ENCODE data around the gene MACO1.

The MACO1 gene

DNA sequence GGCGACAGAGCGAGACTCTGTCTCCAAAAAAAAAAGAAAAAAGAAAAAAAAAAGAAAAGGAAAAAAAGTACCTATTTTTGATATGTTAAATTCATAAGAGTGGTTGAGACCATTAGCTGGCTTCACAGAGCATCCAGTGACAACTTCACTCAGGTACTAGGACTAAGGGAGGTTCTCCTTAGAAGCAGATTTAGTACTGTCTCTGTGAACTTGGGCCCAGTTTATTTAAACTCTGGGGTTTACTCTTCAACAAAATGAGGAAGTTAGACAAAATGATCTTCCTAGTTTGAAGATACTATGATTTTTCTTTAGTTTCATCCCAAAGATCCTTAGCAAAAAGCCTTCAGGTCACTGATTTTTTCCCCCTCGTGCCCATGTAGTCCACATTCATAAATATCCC lies 21.2 kb downstream of the MACO1 start:
- H4K20me1 ChIP-seq (ENCODE audit: insufficient read depth, low read length), result no peaks in the 10 kb centered on the region
- no peaks in the 10 kb centered on the region for H3F3A ChIP-seq (ENCODE audit: insufficient read depth, low read length)
- H3K27ac ChIP-seq (ENCODE audit: low read depth, low read length, poor library complexity, severe bottlenecking), result no peak overlapping the region
- H2AFZ ChIP-seq (ENCODE audit: low read length), result no peak overlapping the region
- no peaks in the 10 kb centered on the region for H3K27me3 ChIP-seq (ENCODE audit: insufficient read depth, low read length)
- no peak for TF ChIP-seq CTCF (IDR thresholded peaks at IDR 0.05; ENCODE audit: low read length)
- H3K79me2 ChIP-seq (ENCODE audit: insufficient read depth, low read length), result 0 out of 2 replicates have a peak, but pooled peaks cover under 1% of the 10 kb centered on the region
- H3K9ac ChIP-seq (ENCODE audit: low read length), result no peak overlapping the region
- no peaks in the 10 kb centered on the region for H3K9me3 ChIP-seq (ENCODE audit: low read length)
- peaks cover 34% of the 10 kb centered on the region; the same call in 1 of the 2 replicates for H3K36me3 ChIP-seq (ENCODE audit: insufficient read depth, low read length)
- H3K4me3 ChIP-seq (ENCODE audit: low read depth, low read length, poor library complexity, severe bottlenecking), result no peak overlapping the region
- H3K4me2 ChIP-seq (ENCODE audit: low read length), result no peak overlapping the region
- no peaks in the 10 kb centered on the region for H3K9me2 ChIP-seq (ENCODE audit: low read depth, low read length)
- peaks cover 23% of the 10 kb centered on the region for H3K4me1 ChIP-seq (ENCODE audit: insufficient read depth, low read length, severe bottlenecking)

DNA sequence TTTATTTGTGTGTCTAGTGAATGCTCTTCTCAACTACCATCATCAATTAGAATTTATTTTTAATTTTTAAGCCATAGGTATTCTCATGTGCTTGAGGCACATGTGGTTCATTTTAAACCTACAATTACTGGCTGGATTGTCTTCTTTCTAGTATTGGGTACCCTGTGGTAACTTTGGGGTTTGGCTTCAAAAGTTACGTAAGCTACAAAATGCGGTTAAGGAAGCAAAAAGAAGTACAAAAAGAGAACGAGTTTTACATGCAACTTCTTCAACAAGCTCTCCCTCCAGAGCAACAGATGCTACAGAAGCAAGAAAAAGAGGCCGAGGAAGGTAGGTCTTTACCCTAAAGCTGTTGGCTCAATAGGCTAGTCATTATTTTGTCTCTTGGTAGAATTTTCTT lies 25.8 kb downstream of the MACO1 start:
- peaks cover 45% of the 10 kb centered on the region for H3K36me3 ChIP-seq (ENCODE audit: insufficient read depth, low read length)
- H4K20me1 ChIP-seq (ENCODE audit: insufficient read depth, low read length), result no peaks in the 10 kb centered on the region
- H3K4me1 ChIP-seq (ENCODE audit: insufficient read depth, low read length, severe bottlenecking), result peaks cover 8% of the 10 kb centered on the region
- H3K9ac ChIP-seq (ENCODE audit: low read length), result no peak overlapping the region
- H3K4me2 ChIP-seq (ENCODE audit: low read length), result no peak overlapping the region
- no peaks in the 10 kb centered on the region for H3K9me2 ChIP-seq (ENCODE audit: low read depth, low read length)
- H3K27ac ChIP-seq (ENCODE audit: low read depth, low read length, poor library complexity, severe bottlenecking), result no peak overlapping the region
- no peaks in the 10 kb centered on the region for H3K27me3 ChIP-seq (ENCODE audit: insufficient read depth, low read length)
- H3K4me3 ChIP-seq (ENCODE audit: low read depth, low read length, poor library complexity, severe bottlenecking), result no peak overlapping the region
- H3F3A ChIP-seq (ENCODE audit: insufficient read depth, low read length), result no peaks in the 10 kb centered on the region
- no peaks in the 10 kb centered on the region for H3K79me2 ChIP-seq (ENCODE audit: insufficient read depth, low read length)
- TF ChIP-seq EZH2 (IDR thresholded peaks at IDR 0.05; ENCODE audit: borderline replicate concordance, low read length), result no peak
- no peak for TF ChIP-seq CTCF (IDR thresholded peaks at IDR 0.05; ENCODE audit: low read length)
- H2AFZ ChIP-seq (ENCODE audit: low read length), result no peak overlapping the region
- no peaks in the 10 kb centered on the region for H3K9me3 ChIP-seq (ENCODE audit: low read length)

GRCh38 chr1:25458541-25459298 lies 28.0 kb downstream of the MACO1 start:
- no peaks in the 10 kb centered on the region for H3F3A ChIP-seq (ENCODE audit: insufficient read depth, low read length)
- H4K20me1 ChIP-seq (ENCODE audit: insufficient read depth, low read length), result no peaks in the 10 kb centered on the region
- H3K9me2 ChIP-seq (ENCODE audit: low read depth, low read length), result no peaks in the 10 kb centered on the region
- peaks cover 53% of the 10 kb centered on the region for H3K36me3 ChIP-seq (ENCODE audit: insufficient read depth, low read length)
- no peak overlapping the region for H3K27ac ChIP-seq (ENCODE audit: low read depth, low read length, poor library complexity, severe bottlenecking)
- 0 out of 2 replicates have a peak, but pooled peaks cover 2% of the 10 kb centered on the region for H3K79me2 ChIP-seq (ENCODE audit: insufficient read depth, low read length)
- H3K4me3 ChIP-seq (ENCODE audit: low read depth, low read length, poor library complexity, severe bottlenecking), result no peak overlapping the region
- no peak overlapping the region for H2AFZ ChIP-seq (ENCODE audit: low read length)
- H3K9me3 ChIP-seq (ENCODE audit: low read length), result no peaks in the 10 kb centered on the region
- no peak overlapping the region for H3K4me2 ChIP-seq (ENCODE audit: low read length)
- no peaks in the 10 kb centered on the region for H3K27me3 ChIP-seq (ENCODE audit: insufficient read depth, low read length)
- no peaks in the 10 kb centered on the region for H3K4me1 ChIP-seq (ENCODE audit: insufficient read depth, low read length, severe bottlenecking)
- TF ChIP-seq CTCF (IDR thresholded peaks at IDR 0.05; ENCODE audit: low read length), result no peak
- no peak for TF ChIP-seq EZH2 (IDR thresholded peaks at IDR 0.05; ENCODE audit: borderline replicate concordance, low read length)
- H3K9ac ChIP-seq (ENCODE audit: low read length), result no peak overlapping the region
